ENCODE results near the gene IGF2R.
"Not testable (repeated sequence)": the region's sequence is repeated elsewhere in the genome, so short reads cannot be mapped to it uniquely, and the experiment has no call there.

The IGF2R gene

DNA sequence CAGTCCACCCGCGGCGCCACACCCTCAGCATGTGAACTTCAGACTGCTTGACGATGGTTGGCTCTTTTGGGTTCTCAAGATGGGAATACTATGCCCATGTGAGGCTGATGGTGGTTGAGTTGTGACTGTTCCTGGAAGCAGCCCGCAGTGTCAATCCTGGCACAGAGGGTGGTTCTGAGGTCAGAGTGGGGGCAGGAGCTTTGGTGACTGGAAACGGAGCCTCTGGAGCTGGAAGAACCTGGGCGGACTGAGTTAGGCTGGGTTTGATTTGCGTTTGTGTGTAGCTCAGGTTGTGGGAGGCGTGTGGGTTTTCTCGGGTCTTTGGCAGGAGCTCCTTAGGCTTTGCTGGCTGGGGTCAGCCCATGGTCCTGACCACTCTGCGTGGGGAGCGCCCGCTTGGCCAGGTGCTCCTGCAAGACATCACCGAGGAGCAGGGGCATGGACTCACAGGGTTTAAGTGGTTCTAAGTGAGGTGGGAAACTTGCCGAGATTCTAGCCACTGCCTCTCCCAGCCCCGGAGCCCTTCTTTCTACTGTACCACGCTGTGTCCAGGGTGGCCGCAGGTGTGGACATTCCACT is 115.4 kb downstream of the IGF2R start:
- no peak for DNase-seq

DNA sequence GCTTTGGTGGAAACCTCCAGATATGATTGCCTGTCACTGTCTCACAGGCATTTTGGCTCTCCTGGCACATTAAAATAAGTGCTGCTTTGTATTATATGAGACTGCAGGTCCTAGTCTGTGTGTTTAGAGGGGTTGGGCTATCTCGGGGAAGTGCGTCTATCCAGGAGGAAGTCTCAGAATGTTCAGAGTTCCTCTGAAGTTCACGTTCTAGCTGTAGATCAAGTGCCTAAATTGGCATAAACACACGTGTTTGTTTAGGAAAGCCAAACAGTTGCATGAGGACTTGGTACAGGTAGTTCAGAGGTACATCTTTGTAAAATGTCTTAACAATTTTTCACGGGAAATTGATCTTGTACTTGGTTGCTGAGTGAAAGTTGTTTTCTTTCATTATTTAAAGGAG is 116.3 kb downstream of the IGF2R start:
- no peak for DNase-seq

DNA sequence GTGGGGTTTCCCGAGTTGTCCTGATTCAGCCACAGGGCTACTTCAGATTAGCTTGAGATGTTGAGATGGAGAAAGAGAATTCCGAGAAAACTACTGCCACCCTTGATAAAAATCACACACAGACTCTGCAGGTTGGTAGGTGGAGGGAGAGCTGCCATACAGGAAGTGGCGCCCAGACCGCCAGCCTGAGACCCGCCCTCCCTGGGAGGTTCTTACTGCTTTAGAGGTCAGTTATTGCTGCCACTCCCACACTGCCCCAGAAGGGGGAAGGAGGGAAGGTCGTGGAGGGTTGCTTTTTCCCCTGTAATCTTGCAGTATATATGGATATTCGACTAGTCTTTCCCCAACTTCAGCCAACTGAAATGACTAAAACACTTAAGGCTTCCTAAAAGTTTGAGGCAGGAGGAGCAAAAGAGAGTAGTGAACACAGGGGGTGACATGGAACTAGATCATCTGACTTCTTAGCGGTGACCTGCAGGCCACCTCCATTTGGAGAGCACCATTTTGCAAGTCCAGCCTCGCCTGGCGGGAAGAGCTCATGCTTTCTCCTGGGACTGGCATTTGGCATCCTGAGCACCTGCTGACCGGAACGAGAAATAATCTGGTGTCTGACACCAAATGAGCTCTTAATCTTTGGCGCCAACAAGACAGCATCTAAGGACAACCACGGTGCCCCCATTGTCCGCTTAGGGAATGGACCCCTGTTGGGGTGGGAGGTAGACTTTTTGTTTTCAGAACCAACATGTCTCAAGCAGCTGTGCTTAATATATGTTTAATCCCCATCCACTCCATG is 117.0 kb downstream of the IGF2R start:
- DNase-seq = no peak

DNA sequence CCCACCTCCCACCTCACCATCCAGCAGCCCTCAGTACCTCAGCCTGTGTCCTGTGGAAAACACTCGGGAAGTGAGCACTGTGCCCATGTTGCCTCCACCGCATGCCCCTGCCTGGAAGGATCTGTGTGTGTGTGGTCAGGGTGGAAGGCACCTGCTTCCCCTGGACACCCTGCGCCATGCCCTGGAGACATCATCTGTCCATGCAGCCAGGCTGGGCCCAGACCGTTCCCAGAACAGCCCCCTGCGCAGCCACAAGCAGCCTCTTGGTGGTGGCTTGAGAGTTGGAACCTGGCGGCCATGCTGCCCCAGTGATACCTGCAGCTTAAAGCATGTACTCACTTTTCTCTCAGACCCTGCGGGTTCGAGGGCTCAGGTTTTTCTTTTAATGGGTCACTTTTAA is 117.9 kb downstream of the IGF2R start:
- no peak for DNase-seq

DNA sequence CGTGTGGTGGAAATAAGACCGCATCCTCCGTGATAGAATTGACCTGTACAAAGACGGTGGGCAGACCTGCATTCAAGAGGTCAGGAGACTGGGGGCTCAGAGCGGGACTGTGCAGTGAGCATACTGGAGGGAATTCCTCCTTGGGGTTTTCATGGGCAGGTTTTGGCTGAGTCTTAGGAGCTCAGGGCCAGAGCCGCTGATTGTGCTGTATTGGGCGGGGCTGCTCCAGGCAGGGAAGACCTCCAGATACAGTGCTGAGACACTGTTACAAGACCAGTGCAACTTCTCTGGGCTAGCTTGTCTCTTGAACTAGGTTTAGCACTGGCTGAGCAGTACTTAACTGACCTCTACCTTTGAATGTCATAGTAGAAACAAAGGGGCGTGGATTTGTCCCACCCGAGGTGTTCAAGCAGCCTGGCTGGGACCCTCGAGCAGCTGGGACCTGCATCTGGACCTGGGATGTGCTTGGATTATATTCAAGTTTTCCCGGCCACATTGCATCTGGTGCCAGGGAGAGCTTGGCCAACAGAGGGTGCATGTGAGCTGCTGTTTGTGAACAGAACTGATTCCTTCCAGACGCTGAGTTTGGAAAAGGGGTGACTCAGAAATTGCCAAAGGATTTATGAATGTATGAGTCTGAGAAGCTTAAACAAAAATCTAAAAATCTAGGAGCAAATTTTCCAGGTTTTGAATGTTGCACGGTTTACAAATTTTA is 119.3 kb downstream of the IGF2R start:
- peak; percentile 19 for DNase-seq

DNA sequence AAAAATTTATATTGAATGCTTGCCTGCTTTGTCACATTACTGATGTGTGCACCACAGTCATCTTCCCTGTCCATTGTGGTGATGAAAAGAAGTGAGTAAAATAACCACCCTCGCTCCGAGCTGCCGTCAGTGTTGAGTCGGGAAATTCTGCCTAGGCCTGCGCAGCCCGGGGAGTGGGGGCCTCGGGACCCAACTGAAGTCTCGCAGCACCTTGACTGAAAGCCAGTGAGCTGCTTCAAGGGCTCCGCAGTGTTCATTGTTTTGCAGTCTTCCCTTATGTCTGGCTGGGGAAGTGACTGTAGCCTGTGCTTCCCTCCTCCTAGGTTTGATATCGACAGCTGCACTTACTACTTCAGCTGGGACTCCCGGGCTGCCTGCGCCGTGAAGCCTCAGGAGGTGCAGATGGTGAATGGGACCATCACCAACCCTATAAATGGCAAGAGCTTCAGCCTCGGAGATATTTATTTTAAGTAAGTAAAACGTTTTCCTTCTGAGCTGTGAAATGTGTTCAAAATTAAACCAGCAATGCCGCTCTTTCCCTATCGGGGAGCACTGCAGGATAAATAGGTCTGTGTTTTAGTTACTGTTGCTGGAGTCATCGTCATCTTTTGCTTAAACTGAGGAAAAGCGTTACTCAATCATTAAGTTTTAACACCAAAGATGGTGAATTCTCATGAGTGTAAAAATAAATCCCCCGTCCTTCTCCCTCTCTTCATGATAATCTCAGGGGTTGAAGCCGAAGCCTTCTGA is 120.1 kb downstream of the IGF2R start:
- no peak for DNase-seq

DNA sequence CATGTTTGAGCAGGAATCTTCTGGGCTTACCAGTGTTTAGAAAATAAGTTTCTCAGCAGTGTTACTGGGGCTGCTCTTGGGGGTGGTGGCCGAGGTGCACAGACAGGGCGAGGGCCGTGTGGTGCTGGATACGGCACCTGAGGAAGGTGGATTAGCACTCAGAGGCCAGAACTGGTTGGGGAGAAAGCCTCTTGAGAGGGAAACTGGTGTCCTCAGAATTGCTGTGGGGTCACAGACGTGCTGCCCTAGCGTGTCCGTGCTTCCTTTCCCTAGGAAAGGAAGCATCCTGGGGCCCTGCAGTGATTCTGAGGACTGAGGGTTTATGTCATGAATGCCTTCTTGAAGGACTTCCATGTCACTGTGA is 120.6 kb downstream of the IGF2R start:
- DNase-seq = no peak

DNA sequence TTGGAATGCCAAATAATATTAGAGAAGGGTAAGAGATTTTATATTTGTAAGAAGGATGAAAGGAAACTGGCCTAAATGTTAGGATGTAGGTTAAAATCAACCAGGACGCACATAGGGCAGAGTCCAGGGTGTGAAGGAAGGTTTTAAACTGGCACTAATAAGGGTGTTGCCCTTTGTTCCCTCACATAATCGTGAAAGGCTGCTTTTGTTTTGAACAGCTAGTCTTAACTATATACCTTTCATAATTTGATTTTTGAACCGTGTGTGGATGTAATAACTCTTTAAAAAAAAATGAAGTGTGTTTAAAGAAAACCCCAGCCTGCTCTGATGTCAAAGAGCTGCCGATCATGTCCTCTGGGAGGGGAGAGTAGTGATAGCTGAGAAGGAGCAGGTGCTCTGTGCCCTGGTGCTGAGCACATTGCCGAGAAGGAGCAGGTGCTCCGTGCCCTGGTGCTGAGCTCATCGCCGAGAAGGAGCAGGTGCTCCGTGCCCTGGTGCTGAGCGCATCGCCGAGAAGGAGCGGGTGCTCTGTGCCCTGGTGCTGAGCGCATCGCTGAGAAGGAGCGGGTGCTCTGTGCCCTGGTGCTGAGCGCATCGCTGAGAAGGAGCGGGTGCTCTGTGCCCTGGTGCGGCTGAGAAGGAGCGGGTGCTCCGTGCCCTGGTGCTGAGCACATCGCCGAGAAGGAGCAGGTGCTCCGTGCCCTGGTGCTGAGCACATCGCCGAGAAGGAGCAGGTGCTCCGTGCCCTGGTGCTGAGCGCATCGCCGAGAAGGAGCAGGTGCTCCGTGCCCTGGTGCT is 121.8 kb downstream of the IGF2R start:
- DNase-seq = not testable (repeated sequence)

DNA sequence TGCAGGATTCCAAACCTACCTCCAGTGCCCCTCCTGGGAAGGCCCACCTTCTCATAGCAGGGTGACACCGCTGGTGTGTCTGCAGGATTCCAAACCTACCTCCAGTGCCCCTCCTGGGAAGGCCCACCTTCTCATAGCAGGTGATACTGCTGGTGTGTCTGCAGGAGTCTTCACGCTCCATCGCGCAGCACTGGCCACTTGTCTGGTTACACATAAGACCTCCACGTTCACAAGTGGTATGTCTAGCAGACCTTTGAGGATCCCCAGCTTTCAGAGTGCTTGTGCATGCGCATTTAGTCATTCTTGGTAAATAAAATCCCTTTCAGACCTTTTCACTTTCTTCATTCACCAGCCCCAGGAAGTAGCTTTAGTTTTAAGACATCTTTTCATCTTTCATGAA is 123.3 kb downstream of the IGF2R start:
- DNase-seq = not testable (repeated sequence)

DNA sequence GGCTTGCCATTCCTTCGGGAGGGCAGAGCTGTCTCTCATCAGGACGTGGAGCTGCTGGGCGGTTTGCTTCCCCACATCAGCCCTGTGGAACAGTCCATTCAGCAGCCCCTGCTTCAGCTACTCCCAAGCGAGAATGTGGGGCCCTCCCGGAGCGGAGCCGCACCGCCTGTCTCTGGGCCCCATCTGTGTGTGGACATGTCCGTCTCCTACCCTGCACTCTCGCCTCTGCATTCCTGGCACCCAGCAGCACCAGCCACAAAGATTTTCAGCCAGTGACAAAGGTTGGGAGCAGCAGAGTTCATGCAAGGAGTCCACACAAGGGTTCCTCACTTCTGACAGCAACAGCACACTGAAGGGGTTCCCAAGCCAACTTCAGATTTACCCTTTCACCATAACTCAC is 123.7 kb downstream of the IGF2R start:
- DNase-seq = no peak

DNA sequence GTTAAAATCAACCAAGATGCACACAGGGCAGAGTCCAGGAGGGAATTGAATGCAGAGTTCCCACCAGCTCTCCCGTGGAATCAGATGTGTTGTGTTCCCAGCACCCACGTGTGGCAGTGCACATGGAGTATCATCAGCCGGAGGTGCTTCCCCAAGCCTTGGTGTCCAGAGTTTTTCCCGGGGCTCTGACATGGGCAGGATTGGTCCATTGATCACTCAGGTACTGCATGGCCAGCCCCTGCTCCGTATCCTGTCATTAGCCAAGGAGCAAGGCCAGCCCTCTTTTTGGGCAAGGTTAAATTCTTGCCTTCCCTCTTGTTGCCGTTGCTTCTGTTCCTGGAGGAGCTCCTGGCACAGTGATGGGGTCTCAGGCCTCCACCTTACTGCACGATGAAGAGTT is 124.2 kb downstream of the IGF2R start:
- no peak for DNase-seq

DNA sequence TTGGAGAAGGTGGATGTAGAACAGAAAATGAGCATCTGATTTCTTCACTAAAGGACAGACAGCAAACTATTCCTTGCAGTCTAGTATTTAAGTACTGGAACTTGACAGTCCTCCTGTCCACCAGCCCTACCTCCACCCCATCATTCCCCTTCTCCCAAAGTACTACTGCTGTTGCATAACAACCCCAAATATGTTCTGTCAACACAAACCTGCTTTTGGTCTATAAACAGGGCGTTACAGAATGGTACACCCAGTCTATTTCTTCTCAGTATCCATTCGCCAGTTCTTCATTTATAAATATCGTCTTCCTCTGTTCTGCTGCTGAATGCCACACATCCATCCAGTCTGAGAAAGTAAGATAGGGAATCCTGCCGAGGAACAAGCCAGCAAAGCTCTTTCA is 125.1 kb downstream of the IGF2R start:
- DNase-seq = no peak

DNA sequence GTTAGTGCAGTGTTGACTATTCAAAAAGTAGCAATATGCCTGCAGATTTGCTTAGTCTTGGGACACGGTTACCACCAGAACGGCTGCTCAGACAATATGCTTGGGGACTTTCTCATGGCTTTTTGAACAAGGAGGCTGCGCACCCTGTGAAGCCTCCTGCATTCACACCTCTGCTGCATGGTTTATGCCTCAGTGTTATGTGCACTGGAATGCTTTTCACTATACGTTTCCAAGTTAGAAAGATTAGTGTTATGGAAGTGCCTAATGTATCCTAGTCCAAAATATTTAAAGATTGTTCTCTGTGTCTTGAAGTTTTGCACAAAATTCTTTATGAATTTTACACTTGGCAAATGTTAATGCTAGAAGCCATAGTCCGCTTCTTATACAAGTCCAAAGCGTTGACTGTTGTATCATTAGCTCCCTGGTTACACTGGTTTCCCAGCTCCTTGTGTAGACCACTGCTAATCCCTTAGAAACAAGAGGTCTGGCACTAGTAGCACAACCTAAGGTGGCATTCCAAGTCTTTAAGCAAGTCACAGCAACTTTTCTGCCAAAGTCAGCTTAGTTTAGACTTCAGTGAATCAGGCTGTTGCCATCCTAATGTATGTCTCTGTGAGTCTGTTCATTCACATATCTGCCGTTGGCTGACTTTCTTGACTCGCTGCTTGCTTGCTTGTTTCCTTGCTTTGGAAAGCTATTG is 126.4 kb downstream of the IGF2R start:
- DNase-seq = no peak

DNA sequence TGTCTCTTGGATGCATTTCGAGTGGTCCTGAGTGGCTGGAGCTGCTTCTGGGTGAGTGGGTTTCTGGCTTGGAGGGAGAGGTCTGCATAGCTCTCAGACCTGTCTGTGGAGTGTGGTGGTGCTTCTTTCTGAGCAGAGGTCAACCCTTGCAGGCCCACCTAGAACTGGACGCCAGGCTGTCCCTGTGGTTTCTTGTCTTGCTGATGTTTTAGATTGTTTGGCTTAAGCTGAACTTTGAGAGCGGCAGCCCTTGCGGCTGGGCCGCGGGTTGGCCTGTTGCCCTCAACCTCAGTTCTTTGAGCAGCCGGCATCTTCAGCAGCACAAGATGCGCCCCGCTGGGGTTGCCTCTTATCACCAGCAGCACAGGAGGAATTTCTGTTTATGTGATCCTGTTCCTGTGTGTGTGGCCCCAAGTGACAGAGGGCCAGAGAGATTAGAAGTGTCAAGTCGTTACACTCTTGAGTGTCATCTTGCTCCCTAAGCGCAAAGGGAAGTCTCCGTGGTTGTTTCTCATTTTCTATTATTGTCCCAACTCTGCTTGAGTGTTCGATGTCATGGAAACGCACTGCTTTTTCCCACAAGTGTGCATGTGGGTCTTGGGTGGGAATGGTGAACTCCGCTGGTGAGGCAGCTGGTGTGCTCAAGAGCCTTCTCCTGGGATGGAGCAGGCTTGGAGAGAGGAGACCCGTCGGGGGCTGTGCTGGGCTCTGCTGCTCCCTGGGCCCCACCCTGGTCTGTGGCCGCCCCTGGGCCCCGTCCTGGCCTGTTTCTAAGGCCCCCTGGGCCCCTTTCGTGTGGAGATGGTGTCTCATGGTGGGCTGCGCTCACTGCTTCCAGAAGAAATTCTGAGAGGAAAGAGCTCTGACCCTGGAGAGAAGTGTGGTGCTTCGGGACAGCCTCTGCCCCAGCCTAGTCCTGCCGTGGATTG is 132.7 kb downstream of the IGF2R start:
- DNase-seq = no peak

DNA sequence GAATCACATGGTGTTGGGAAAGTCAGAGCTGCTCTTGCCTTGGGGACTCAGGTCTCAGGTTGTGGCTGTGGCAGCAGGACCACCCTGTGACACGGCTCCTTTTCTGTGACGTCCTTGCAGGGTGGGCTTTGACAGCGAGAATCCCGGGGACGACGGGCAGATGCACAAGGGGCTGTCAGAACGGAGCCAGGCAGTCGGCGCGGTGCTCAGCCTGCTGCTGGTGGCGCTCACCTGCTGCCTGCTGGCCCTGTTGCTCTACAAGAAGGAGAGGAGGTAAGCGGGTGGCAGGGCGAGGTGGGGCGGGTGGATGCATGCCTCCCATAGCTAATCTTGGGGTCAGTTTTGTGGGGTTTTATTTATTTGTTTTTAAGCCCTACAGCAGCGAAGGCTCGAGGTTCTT is 133.5 kb downstream of the IGF2R start:
- DNase-seq = no peak

DNA sequence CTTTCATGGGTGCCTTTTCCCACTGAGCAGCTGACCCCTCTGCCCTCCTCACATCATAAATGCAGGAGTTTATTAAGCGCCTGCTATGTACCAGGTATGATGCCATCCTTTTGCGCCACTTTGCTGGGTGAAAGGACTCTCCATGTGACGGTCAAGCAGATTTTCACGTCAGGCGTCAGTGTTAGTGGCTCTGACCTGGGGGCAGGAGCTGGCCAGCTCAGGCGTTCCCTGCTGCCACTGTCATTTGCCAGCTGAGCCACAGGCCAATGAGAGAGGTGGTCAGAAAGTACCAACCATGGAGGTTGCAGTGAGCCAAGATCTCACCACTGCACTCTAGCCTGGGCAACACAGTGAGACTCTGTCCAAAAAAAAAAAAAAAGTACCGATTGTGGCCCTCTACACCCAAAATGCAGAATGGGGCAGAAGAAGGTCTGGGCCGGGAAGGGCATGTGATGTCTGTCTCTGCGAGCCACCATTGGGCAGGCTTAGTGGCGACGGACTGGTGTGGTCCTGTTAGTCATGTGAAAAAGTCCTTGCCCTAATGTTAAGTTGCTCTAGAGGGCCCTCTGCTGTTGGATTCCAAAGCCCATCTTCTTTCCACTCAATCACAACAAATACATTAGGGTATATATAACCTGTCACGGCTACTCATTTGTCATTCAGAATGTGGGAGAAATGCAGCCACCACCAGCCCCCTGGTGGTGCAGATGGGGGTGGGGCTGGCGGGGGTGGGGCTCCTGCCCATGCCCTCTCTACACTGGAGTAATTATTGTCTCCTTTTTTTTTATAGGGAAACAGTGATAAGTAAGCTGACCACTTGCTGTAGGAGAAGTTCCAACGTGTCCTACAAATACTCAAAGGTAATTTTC is 134.3 kb downstream of the IGF2R start:
- peak; percentile 9 for DNase-seq

DNA sequence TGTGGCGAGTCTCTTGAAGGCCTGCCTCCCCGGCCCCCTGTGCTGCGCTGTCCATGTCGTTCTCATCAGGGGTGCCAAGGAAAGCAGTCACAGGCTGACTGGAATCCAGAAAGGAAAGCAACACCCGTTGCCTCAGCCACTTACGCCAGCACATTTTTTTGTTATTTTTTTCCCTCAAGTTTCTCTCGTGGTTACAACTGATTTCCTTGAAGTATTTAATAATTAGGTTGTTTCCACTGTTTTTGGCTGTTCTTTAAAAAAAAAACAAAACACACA is 134.9 kb downstream of the IGF2R start:
- DNase-seq = no peak

DNA sequence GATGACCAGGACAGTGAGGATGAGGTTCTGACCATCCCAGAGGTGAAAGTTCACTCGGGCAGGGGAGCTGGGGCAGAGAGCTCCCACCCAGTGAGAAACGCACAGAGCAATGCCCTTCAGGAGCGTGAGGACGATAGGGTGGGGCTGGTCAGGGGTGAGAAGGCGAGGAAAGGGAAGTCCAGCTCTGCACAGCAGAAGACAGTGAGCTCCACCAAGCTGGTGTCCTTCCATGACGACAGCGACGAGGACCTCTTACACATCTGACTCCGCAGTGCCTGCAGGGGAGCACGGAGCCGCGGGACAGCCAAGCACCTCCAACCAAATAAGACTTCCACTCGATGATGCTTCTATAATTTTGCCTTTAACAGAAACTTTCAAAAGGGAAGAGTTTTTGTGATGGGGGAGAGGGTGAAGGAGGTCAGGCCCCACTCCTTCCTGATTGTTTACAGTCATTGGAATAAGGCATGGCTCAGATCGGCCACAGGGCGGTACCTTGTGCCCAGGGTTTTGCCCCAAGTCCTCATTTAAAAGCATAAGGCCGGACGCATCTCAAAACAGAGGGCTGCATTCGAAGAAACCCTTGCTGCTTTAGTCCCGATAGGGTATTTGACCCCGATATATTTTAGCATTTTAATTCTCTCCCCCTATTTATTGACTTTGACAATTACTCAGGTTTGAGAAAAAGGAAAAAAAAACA is 136.1 kb downstream of the IGF2R start:
- DNase-seq = no peak

DNA sequence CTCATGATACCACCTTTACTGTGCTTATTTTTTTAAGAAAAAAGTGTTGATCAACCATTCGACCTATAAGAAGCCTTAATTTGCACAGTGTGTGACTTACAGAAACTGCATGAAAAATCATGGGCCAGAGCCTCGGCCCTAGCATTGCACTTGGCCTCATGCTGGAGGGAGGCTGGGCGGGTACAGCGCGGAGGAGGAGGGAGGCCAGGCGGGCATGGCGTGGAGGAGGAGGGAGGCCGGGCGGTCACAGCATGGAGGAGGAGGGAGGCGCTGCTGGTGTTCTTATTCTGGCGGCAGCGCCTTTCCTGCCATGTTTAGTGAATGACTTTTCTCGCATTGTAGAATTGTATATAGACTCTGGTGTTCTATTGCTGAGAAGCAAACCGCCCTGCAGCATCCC is 137.1 kb downstream of the IGF2R start:
- no peak for DNase-seq

DNA sequence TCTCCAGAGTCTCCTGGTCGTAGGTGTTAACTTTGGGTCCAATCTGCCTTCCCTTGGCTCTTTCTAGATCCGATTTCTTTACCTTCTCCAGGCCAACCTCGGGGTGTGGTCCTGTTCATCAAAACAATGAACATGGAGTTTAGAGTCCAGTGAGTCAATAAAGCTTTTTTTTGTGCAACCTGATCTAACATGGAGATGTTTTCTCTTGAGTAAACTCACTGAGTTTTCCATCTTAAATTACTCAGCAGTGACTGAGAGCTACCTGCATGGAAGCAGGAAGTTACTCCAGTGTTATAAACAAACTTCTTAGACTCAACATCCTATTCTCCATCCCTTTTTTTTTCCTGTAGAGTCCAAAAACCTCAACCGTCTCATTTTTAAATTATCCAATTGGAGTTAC is 137.8 kb downstream of the IGF2R start:
- DNase-seq = no peak

Measured in inflammatory macrophage treated with lipopolysaccharide for 4 hours (primary cell).